IMR-90 (cell line): ENCODE measurements around the gene PRLR. TPM values are rescaled to one million over a fixed set of nuclear protein-coding genes. Genes with fewer than 3 reads are reported as not detected.

Source experiments
- ATAC-seq: fragments of 200-7000 bp; cut with Tn5 transposase; 2 replicates; pipeline ENCODE4 v1.9.1; 2020; ENCODE audit warnings: low read depth, mild to moderate bottlenecking, moderate library complexity
- BruUV-seq: library from RNA; stranded (reverse); fragments of 400-500 nt; replicated peaks from 2 replicates; lab custom pipeline; 2021; lab: Mats Ljungman, UMichigan
- CTCF ChIA-PET: fragments of 300-600 bp; formaldehyde crosslinking; extraction: SDS; loops from one replicate; lab custom pipeline; 2021; ENCODE audit warnings: antibody characterized with exemption; lab: Yijun Ruan, JAX
- POLR2A ChIA-PET: fragments of 300-600 bp; sonication (Branson Sonifier 250); formaldehyde crosslinking; loops from one replicate; lab custom pipeline; 2022; ENCODE audit warnings: antibody characterized with exemption; ENCODE audit not compliant: unreplicated experiment; lab: Charles Lee
- DNase-seq: peaks from one replicate; pipeline ENCODE4 v3.0.0; 2013
- H2AFZ ChIP-seq: replicated peaks from 2 replicates; pipeline ENCODE3; 2013; ENCODE audit warnings: low read length, mild to moderate bottlenecking; ENCODE audit not compliant: poor library complexity
- H2AK5ac ChIP-seq: 2 replicates; pipeline ENCODE4 v1.6.1; 2013; ENCODE audit warnings: low read depth, low read length, inconsistent platforms
- H2AK9ac ChIP-seq: replicated peaks from 2 replicates; pipeline ENCODE3; 2013; ENCODE audit warnings: mild to moderate bottlenecking, low read depth, low read length, moderate library complexity; ENCODE audit not compliant: poor library complexity
- H2BK120ac ChIP-seq: 2 replicates; pipeline ENCODE4 v1.6.1; 2013; ENCODE audit warnings: low read depth, low read length, inconsistent platforms
- H2BK15ac ChIP-seq: 3 replicates; pipeline ENCODE4 v1.6.1; 2013; ENCODE audit warnings: low read depth, low read length, inconsistent platforms
- H2BK20ac ChIP-seq: 2 replicates; pipeline ENCODE4 v1.6.1; 2013; ENCODE audit warnings: low read depth, mild to moderate bottlenecking, inconsistent platforms, low read length, moderate library complexity
- H2BK5ac ChIP-seq: 2 replicates; pipeline ENCODE4 v1.6.1; 2013; ENCODE audit warnings: mild to moderate bottlenecking, low read depth, low read length, inconsistent platforms; ENCODE audit not compliant: poor library complexity, severe bottlenecking
- H3K14ac ChIP-seq: replicated peaks from 2 replicates; pipeline ENCODE4 v1.6.1; 2013; ENCODE audit warnings: low read depth, low read length, inconsistent platforms
- H3K18ac ChIP-seq: 2 replicates; pipeline ENCODE4 v1.6.1; 2013; ENCODE audit warnings: low read depth, low read length, control low read depth
- H3K23ac ChIP-seq: 2 replicates; pipeline ENCODE4 v1.6.1; 2013; ENCODE audit warnings: low read depth, low read length, inconsistent platforms
- H3K27ac ChIP-seq: 2 replicates; pipeline ENCODE4 v1.5.1; 2013; ENCODE audit warnings: mild to moderate bottlenecking, control low read depth, low read length; ENCODE audit not compliant: insufficient read depth
- H3K27me3 ChIP-seq: 2 replicates; pipeline ENCODE4 v1.6.1; 2013; ENCODE audit warnings: low read length; ENCODE audit not compliant: control insufficient read depth, insufficient read depth
- H3K36me3 ChIP-seq: 2 replicates; pipeline ENCODE4 v1.6.1; 2013; ENCODE audit warnings: low read length, mixed read lengths; ENCODE audit not compliant: control insufficient read depth, insufficient read depth
- H3K4ac ChIP-seq: 2 replicates; pipeline ENCODE4 v1.6.1; 2013; ENCODE audit warnings: low read depth, low read length, inconsistent platforms
- H3K4me1 ChIP-seq: 2 replicates; pipeline ENCODE4 v1.6.1; 2013; ENCODE audit warnings: low read length, mixed read lengths; ENCODE audit not compliant: control insufficient read depth, insufficient read depth
- H3K4me2 ChIP-seq: 2 replicates; pipeline ENCODE4 v1.6.1; 2013; ENCODE audit warnings: low read depth, mild to moderate bottlenecking, control low read depth, low read length, moderate library complexity
- H3K4me3 ChIP-seq: 2 replicates; pipeline ENCODE4 v1.5.1; 2013; ENCODE audit warnings: low read depth, mild to moderate bottlenecking, control low read depth, low read length, moderate library complexity; ENCODE audit not compliant: insufficient read depth
- H3K56ac ChIP-seq: 2 replicates; pipeline ENCODE4 v1.6.1; 2013; ENCODE audit warnings: low read length, inconsistent platforms; ENCODE audit not compliant: insufficient read depth; ENCODE audit errors: extremely low read depth
- H3K79me1 ChIP-seq, 2 experiments: 2 replicates each; pipeline ENCODE4 v1.6.1; 2013; ENCODE audit warnings: low read length in 2 of 2, inconsistent platforms in 1 of 2, low read depth in 1 of 2
- H3K9ac ChIP-seq: 2 replicates; pipeline ENCODE4 v1.6.1; 2013; ENCODE audit warnings: low read depth, low read length, control low read depth
- H3K9me1 ChIP-seq: 2 replicates; pipeline ENCODE4 v1.6.1; 2013; ENCODE audit warnings: low read length, inconsistent platforms; ENCODE audit not compliant: insufficient read depth
- H3K9me3 ChIP-seq: 2 replicates; pipeline ENCODE4 v1.6.1; 2013; ENCODE audit warnings: low read length; ENCODE audit not compliant: control insufficient read depth, insufficient read depth
- H4K20me1 ChIP-seq: 2 replicates; pipeline ENCODE4 v1.6.1; 2013; ENCODE audit warnings: low read length, inconsistent platforms; ENCODE audit not compliant: insufficient read depth
- H4K5ac ChIP-seq: 2 replicates; pipeline ENCODE4 v1.6.1; 2013; ENCODE audit warnings: mild to moderate bottlenecking, low read depth, low read length, control low read depth
- H4K8ac ChIP-seq, 2 experiments: 2 replicates each; pipeline ENCODE4 v1.6.1; 2013; ENCODE audit warnings: low read depth in 2 of 2, low read length in 2 of 2, control low read depth in 1 of 2, inconsistent platforms in 1 of 2
- H4K91ac ChIP-seq: 2 replicates; pipeline ENCODE4 v1.6.1; 2013; ENCODE audit warnings: low read depth, low read length, inconsistent platforms; ENCODE audit not compliant: insufficient read depth
- BHLHE40 ChIP-seq: fragments of 150-350 bp; IDR thresholded peaks from 2 replicates; pipeline ENCODE4 v1.6.1; 2016; ENCODE audit warnings: mild to moderate bottlenecking, low read depth, low read length
- CEBPB ChIP-seq: IDR thresholded peaks from 2 replicates; pipeline ENCODE4 v1.6.1; 2012; ENCODE audit warnings: low read depth, low read length, improper control_type of control experiment
- CHD1 ChIP-seq: IDR thresholded peaks from 2 replicates; pipeline ENCODE4 v1.6.1; 2012; ENCODE audit warnings: low read depth, low read length, improper control_type of control experiment
- FOS ChIP-seq: fragments of 150-350 bp; IDR thresholded peaks from 2 replicates; pipeline ENCODE4 v1.6.1; 2016; ENCODE audit warnings: low read depth, low read length
- MAFK ChIP-seq: IDR thresholded peaks from 2 replicates; pipeline ENCODE4 v1.6.1; 2012; ENCODE audit warnings: low read depth, low read length, improper control_type of control experiment
- MAZ ChIP-seq: IDR thresholded peaks from 2 replicates; pipeline ENCODE4 v1.6.1; 2012; ENCODE audit warnings: low read depth, mild to moderate bottlenecking, low read length, improper control_type of control experiment, moderate library complexity, borderline replicate concordance
- MXI1 ChIP-seq: IDR thresholded peaks from 2 replicates; pipeline ENCODE4 v1.6.1; 2012; ENCODE audit warnings: low read depth, mild to moderate bottlenecking, low read length, moderate library complexity, borderline replicate concordance
- NFE2L2 ChIP-seq: fragments of 150-350 bp; IDR thresholded peaks from 2 replicates; pipeline ENCODE4 v1.6.1; 2016; ENCODE audit warnings: low read depth, mild to moderate bottlenecking, low read length
- POLR2A ChIP-seq: IDR thresholded peaks from 2 replicates; pipeline ENCODE4 v1.6.1; 2012; ENCODE audit warnings: mild to moderate bottlenecking, low read depth, low read length
- RAD21 ChIP-seq: IDR thresholded peaks from 2 replicates; pipeline ENCODE4 v1.6.1; 2012; ENCODE audit warnings: low read length, improper control_type of control experiment
- RCOR1 ChIP-seq: IDR thresholded peaks from 2 replicates; pipeline ENCODE4 v1.6.1; 2012; ENCODE audit warnings: mild to moderate bottlenecking, low read length, improper control_type of control experiment; ENCODE audit not compliant: insufficient replicate concordance
- RFX5 ChIP-seq: IDR thresholded peaks from 2 replicates; pipeline ENCODE4 v1.8.0; 2012; ENCODE audit warnings: low read depth, mild to moderate bottlenecking, low read length, moderate library complexity
- SMC3 ChIP-seq: fragments of 150-350 bp; IDR thresholded peaks from 2 replicates; pipeline ENCODE4 v1.6.1; 2016; ENCODE audit warnings: low read depth, mild to moderate bottlenecking, antibody characterized with exemption, low read length, moderate library complexity
- WGBS, 2 experiments: methylation state at CpG; one replicate each; pipeline versions ENCODE4 v1.1.5 to v1.1.7; 2013; ENCODE audit warnings: missing lambda C conversion rate in 2 of 2; ENCODE audit not compliant: insufficient read length in 1 of 2; ENCODE audit errors: extremely low coverage in 2 of 2; 5-methylcytosine and 5-hydroxymethylcytosine counted together
- dilution Hi-C: fragments of 300-500 bp; cut with HindIII; formaldehyde crosslinking; loops from one replicate; pipeline ENCODE4 v1.14.3; 2018; ENCODE audit warnings: low sequenced_read_pairs; ENCODE audit not compliant: unreplicated experiment
- in situ Hi-C: fragments of 300-500 bp; cut with MboI; formaldehyde crosslinking; loops from 3 replicates; pipeline ENCODE4 v1.14.3; 2019; ENCODE audit warnings: low sequenced_read_pairs, inconsistent platforms, mixed read lengths
- intact Hi-C: fragments of 100-400 bp; cut with micrococcal nuclease; formaldehyde crosslinking; loops from 2 replicates; pipeline ENCODE4 v1.10.0; 2022
- polyA plus RNA-seq, 3 experiments: library from polyadenylated mRNA; depleted of rRNA; stranded (reverse); fragments of >200 nt; gene quantifications; 2 replicates each; pipeline ENCODE4 v1.2.3, GENCODE V29; 2012; ENCODE audit warnings: low replicate concordance in 1 of 3
- total RNA-seq: library from RNA; depleted of rRNA; stranded (reverse); fragments of >200 nt; gene quantifications from 2 replicates; pipeline ENCODE4 v1.2.3, GENCODE V29; 2012
- TF ChIP-seq, protein P1 (sequence below): conservative IDR thresholded peaks from 2 replicates; pipeline ENCODE4 v1.5.1; 2012; ENCODE audit warnings: mild to moderate bottlenecking, low read depth, low read length, improper control_type of control experiment
- TF ChIP-seq, protein P2 (sequence below): fragments of 150-350 bp; IDR thresholded peaks from 2 replicates; pipeline ENCODE4 v1.6.1; 2016; ENCODE audit warnings: low read depth, mild to moderate bottlenecking, low read length, moderate library complexity, borderline replicate concordance
- TF ChIP-seq, protein P3 (sequence below): fragments of 150-350 bp; IDR thresholded peaks from 2 replicates; pipeline ENCODE4 v1.6.1; 2017; ENCODE audit warnings: mild to moderate bottlenecking, antibody characterized with exemption, low read length, low read depth

PRLR gene
- total and polyA plus RNA-seq, 2 of the 4 experiments (the other 2 are of a cell fraction) = 0.24 to 0.54 TPM

DNA sequence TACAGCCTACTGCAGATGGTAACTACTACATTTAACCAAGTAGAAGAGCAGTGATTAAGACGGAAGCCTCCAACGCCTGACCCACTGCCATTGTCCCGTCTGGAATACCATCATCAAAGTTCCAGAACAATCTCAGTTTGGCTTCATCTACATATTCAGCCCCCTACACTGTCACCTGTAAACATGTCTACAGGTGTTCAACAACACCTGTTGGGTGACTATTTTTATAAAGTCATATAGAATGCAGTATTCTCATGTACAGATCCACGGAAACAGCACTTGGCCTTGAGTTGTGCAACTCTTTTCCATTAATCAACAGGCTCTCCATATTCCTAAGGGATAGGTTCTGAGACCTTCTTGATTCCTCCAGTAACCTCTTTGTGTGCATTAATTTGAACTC, 129.3 kb downstream of the PRLR start:
- Histone ChIP-seq H3K4me1 (no peaks in the 10 kb centered on the region), H3K56ac (no peak overlapping the region), H4K91ac (no peak overlapping the region), H2AK9ac (no peak overlapping the region), H2BK120ac (no peak overlapping the region), H2BK20ac (no peak overlapping the region), H3K9me1 (no peaks in the 10 kb centered on the region), H2BK15ac (no peak overlapping the region), H3K18ac (no peak overlapping the region), H3K23ac (no peak overlapping the region), H3K4me3 (no peak overlapping the region), H3K14ac (no peak overlapping the region), H3K27ac (no peak overlapping the region), H4K20me1 (no peaks in the 10 kb centered on the region), H3K4ac (no peak overlapping the region), H3K27me3 (peaks cover 13% of the 10 kb centered on the region), H3K79me1 (no peaks in the 10 kb centered on the region), H3K9ac (no peak overlapping the region), H2AFZ (no peak overlapping the region), H4K5ac (no peak overlapping the region), H3K9me3 (no peaks in the 10 kb centered on the region), H4K8ac (no peak overlapping the region), H3K4me2 (no peak overlapping the region), H2BK5ac (no peak overlapping the region), H3K36me3 (no peaks in the 10 kb centered on the region), H2AK5ac (no peak overlapping the region)
- CTCF ChIA-PET = no interaction called here
- ATAC-seq = no peak
- intact Hi-C loops = no loop called here
- TF ChIP-seq SMC3 (no peak), MXI1 (no peak), RFX5 (no peak), FOS (no peak), MAFK (no peak), BHLHE40 (no peak), POLR2A (no peak), RCOR1 (no peak), NFE2L2 (no peak), CEBPB (no peak), RAD21 (no peak), CHD1 (no peak), MAZ (no peak)
- TF ChIP-seq, protein P1, sequence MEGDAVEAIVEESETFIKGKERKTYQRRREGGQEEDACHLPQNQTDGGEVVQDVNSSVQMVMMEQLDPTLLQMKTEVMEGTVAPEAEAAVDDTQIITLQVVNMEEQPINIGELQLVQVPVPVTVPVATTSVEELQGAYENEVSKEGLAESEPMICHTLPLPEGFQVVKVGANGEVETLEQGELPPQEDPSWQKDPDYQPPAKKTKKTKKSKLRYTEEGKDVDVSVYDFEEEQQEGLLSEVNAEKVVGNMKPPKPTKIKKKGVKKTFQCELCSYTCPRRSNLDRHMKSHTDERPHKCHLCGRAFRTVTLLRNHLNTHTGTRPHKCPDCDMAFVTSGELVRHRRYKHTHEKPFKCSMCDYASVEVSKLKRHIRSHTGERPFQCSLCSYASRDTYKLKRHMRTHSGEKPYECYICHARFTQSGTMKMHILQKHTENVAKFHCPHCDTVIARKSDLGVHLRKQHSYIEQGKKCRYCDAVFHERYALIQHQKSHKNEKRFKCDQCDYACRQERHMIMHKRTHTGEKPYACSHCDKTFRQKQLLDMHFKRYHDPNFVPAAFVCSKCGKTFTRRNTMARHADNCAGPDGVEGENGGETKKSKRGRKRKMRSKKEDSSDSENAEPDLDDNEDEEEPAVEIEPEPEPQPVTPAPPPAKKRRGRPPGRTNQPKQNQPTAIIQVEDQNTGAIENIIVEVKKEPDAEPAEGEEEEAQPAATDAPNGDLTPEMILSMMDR = no peak
- TF ChIP-seq, protein P2, sequence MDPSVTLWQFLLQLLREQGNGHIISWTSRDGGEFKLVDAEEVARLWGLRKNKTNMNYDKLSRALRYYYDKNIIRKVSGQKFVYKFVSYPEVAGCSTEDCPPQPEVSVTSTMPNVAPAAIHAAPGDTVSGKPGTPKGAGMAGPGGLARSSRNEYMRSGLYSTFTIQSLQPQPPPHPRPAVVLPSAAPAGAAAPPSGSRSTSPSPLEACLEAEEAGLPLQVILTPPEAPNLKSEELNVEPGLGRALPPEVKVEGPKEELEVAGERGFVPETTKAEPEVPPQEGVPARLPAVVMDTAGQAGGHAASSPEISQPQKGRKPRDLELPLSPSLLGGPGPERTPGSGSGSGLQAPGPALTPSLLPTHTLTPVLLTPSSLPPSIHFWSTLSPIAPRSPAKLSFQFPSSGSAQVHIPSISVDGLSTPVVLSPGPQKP = no peak
- TF ChIP-seq, protein P3, sequence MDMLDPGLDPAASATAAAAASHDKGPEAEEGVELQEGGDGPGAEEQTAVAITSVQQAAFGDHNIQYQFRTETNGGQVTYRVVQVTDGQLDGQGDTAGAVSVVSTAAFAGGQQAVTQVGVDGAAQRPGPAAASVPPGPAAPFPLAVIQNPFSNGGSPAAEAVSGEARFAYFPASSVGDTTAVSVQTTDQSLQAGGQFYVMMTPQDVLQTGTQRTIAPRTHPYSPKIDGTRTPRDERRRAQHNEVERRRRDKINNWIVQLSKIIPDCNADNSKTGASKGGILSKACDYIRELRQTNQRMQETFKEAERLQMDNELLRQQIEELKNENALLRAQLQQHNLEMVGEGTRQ = no peak
- DNase-seq = no peak
- in situ Hi-C loops = no loop called here
- POLR2A ChIA-PET = no interaction called here
- 100% methylated on average over 2 of the region's 4 CpGs; no CpG with 5 or more reads in 1 of the 2 experiments for WGBS, 2 experiments
- no TSS peak for BruUV-seq
- dilution Hi-C loops = no loop called here
